SU-DHL-6 (cell line): ENCODE data around the gene PITX3.

ENCODE experiments used
- EZH2phosphoT487 ChIP-seq: fragments of 200-600 bp; sonication (generic), shearing (Covaris generic); conservative IDR thresholded peaks from 2 replicates; pipeline ENCODE4 v1.6.1; 2018; ENCODE audit warnings: mild to moderate bottlenecking, antibody characterized with exemption, low read length, moderate library complexity, mixed read lengths
- TF ChIP-seq, protein P1 (sequence below): fragments of 200-600 bp; sonication (generic); IDR thresholded peaks from one replicate; pipeline ENCODE4 v1.5.1; 2017; ENCODE audit warnings: antibody characterized with exemption, mild to moderate bottlenecking, low read length, moderate library complexity; ENCODE audit not compliant: insufficient read depth, poor library complexity, severe bottlenecking

DNA sequence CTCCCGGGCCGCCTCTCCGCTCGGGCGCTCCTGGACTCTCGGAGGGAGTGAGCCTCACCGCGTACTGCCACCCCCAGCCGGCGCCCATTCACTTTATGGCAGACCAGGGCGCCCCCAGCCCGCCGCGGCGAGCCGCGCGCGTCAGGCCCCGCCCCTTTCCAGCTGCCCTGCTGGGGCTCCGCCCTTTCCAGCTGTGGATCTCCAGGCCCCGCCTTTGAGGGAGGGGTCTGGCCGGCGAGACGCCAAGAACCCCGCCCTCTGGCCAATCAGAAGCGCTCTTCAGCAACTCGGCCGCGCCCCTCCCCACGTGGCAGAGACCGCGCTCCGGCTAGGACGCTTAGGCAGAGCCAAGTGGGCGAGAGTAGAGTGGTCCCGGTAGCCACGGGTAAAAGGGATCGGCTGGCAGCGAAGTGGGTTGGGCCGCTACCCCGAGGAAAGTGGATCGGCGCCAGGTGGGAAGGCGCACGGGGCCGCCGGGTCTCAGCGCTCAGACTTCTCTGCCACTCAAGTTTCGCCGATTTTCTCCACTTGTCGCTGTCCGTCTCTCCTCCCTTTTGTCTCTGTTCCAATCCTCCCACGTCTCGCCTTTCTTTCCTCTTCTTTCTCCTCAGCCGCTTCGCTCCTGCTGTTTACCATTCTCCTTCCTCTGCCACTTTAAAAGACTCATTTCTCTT lies at the start of gene PITX3:
- TF ChIP-seq, protein P1, sequence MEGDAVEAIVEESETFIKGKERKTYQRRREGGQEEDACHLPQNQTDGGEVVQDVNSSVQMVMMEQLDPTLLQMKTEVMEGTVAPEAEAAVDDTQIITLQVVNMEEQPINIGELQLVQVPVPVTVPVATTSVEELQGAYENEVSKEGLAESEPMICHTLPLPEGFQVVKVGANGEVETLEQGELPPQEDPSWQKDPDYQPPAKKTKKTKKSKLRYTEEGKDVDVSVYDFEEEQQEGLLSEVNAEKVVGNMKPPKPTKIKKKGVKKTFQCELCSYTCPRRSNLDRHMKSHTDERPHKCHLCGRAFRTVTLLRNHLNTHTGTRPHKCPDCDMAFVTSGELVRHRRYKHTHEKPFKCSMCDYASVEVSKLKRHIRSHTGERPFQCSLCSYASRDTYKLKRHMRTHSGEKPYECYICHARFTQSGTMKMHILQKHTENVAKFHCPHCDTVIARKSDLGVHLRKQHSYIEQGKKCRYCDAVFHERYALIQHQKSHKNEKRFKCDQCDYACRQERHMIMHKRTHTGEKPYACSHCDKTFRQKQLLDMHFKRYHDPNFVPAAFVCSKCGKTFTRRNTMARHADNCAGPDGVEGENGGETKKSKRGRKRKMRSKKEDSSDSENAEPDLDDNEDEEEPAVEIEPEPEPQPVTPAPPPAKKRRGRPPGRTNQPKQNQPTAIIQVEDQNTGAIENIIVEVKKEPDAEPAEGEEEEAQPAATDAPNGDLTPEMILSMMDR, result no peak
- TF ChIP-seq EZH2phosphoT487, result no peak
